GM12872 (cell line): Measurements from ENCODE around the gene PLOD2.

ENCODE experiments used
- CTCF ChIP-seq: IDR thresholded peaks from 3 replicates; pipeline ENCODE4 v1.5.1; 2011; ENCODE audit warnings: low read depth, mild to moderate bottlenecking, low read length, moderate library complexity; ENCODE audit not compliant: insufficient read depth

PLOD2 gene

DNA sequence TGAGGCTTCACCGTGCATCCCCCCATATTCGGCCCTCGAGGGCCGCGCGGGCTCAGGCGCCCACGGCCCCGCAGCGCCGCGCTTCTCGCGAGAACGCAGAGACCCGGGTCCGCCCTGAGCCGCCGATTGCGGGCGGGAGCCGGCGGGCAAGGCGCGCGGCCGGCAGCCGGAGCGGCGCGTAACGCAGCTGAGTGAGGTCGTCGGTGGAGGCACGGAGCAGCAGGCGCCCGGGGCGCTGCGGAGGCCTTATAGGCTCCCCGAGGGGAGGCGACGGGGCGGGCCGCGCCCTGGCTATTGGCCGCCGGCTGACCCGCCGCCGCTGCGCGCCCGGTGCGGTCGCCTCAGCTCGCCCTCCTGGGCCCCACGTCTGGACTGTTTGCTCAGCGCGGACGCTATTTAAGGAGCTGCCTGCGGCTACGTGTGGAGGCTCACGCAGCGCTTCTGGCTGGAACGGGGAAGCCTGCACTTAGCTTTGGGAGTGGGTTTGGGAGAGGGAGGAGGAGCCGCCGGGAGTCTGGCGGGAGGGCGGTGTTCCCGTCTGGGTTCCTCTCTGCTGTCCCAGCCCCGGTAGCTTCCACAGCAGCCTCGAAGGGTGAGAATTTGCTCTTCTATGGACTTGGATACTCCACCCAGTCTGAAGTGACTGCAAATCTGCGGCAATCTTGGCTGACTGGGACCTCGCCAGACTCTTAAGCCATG is at the start of gene PLOD2:
PLOD2 (minus strand) TSS at position 221 of the 699 bp plus-strand sequence; CDS start at position 26, 195 bp downstream.
- no peak for TF ChIP-seq CTCF

DNA sequence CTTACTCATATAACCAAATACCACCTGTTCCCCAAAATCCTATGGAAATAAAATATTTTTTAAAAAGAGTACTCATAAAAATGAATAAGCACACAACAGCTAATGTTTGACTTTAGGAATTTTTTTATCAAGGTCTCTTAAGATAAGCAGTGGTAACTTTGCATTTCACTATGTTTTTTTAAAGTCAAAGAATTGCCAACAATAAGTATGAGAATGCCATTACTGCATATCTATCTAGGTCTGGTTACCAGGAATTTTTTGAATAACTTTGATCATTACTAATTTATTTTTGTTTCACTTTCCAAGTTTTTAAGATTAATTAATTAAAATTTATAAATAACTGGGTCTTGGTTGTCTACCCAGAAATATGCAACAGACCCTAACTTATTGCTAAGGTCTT is 48.4 kb upstream of the PLOD2 start:
- no peak for TF ChIP-seq CTCF

DNA sequence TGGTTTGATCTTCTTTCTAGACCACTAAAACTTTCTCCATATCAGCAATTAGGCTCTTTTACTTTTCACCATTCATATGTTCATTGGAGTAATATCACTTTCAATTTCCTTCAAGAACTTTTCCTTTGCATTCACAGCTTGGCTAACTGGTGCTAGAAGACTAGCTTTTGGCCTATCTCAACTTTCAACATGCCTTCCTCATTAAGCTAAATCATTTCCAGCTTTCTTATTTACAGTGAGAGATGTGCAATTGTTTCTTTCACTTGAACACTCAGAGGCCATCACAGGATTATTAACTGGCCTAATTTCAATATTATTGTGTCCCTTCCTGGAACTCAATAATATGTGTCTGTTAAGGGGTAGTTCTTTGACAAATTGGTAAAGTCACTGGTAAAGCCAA is 42.8 kb upstream of the PLOD2 start:
- TF ChIP-seq CTCF = no peak

- TF ChIP-seq CTCF = no peak
Observed at GRCh38 chr3:146200461-146201220, 39.7 kb upstream of the PLOD2 start.

DNA sequence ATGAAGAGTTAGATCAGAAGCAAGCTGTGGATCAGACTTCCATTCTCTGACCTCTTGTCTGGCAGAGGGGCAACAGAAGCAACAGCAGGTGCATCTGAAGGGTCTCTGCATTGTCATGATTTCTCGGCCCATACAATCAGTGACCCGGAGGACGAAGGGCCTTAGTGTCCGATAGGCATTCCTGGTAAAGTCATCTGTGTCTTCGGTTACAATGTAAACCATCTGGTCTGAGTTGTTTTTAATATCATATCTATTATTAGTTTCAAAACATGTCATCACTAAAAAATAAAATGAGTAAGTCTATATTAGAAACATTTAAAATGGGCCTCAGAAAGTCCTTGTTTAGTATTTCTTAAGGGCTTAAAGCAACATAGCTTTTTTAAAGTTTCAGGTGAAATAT is 38.8 kb upstream of the PLOD2 start:
- no peak for TF ChIP-seq CTCF

- no peak for TF ChIP-seq CTCF
Observed at GRCh38 chr3:146196789-146197188, 35.8 kb upstream of the PLOD2 start.

- TF ChIP-seq CTCF = no peak
Observed at GRCh38 chr3:146195605-146196004, 34.6 kb upstream of the PLOD2 start.
